Measurements from ENCODE around the gene PDXP.

DNA sequence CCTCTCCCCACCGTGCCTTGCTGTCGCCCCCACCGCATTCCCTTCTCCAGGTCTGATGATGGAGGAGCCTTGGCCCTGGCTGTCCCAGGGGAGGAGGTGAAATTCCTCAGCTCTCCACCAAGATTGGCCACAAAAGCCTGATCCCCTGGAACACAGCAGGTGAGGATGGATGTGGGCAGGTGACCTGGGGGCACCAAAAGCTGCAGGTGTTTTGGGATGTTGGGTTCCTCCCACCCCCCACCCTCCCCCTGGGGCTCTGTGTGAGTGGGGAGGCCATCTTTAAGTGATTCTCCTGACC is 39.0 kb downstream of the PDXP start:
- TF ChIP-seq, protein P1, sequence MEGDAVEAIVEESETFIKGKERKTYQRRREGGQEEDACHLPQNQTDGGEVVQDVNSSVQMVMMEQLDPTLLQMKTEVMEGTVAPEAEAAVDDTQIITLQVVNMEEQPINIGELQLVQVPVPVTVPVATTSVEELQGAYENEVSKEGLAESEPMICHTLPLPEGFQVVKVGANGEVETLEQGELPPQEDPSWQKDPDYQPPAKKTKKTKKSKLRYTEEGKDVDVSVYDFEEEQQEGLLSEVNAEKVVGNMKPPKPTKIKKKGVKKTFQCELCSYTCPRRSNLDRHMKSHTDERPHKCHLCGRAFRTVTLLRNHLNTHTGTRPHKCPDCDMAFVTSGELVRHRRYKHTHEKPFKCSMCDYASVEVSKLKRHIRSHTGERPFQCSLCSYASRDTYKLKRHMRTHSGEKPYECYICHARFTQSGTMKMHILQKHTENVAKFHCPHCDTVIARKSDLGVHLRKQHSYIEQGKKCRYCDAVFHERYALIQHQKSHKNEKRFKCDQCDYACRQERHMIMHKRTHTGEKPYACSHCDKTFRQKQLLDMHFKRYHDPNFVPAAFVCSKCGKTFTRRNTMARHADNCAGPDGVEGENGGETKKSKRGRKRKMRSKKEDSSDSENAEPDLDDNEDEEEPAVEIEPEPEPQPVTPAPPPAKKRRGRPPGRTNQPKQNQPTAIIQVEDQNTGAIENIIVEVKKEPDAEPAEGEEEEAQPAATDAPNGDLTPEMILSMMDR (conservative IDR thresholded peaks at IDR 0.05; ENCODE audit: low read depth in 2 of 2), result no peak
- TF ChIP-seq, protein P2, sequence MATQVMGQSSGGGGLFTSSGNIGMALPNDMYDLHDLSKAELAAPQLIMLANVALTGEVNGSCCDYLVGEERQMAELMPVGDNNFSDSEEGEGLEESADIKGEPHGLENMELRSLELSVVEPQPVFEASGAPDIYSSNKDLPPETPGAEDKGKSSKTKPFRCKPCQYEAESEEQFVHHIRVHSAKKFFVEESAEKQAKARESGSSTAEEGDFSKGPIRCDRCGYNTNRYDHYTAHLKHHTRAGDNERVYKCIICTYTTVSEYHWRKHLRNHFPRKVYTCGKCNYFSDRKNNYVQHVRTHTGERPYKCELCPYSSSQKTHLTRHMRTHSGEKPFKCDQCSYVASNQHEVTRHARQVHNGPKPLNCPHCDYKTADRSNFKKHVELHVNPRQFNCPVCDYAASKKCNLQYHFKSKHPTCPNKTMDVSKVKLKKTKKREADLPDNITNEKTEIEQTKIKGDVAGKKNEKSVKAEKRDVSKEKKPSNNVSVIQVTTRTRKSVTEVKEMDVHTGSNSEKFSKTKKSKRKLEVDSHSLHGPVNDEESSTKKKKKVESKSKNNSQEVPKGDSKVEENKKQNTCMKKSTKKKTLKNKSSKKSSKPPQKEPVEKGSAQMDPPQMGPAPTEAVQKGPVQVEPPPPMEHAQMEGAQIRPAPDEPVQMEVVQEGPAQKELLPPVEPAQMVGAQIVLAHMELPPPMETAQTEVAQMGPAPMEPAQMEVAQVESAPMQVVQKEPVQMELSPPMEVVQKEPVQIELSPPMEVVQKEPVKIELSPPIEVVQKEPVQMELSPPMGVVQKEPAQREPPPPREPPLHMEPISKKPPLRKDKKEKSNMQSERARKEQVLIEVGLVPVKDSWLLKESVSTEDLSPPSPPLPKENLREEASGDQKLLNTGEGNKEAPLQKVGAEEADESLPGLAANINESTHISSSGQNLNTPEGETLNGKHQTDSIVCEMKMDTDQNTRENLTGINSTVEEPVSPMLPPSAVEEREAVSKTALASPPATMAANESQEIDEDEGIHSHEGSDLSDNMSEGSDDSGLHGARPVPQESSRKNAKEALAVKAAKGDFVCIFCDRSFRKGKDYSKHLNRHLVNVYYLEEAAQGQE (IDR thresholded peaks at IDR 0.05; ENCODE audit: unreplicated experiment), result no peak
- TF ChIP-seq, protein P3, sequence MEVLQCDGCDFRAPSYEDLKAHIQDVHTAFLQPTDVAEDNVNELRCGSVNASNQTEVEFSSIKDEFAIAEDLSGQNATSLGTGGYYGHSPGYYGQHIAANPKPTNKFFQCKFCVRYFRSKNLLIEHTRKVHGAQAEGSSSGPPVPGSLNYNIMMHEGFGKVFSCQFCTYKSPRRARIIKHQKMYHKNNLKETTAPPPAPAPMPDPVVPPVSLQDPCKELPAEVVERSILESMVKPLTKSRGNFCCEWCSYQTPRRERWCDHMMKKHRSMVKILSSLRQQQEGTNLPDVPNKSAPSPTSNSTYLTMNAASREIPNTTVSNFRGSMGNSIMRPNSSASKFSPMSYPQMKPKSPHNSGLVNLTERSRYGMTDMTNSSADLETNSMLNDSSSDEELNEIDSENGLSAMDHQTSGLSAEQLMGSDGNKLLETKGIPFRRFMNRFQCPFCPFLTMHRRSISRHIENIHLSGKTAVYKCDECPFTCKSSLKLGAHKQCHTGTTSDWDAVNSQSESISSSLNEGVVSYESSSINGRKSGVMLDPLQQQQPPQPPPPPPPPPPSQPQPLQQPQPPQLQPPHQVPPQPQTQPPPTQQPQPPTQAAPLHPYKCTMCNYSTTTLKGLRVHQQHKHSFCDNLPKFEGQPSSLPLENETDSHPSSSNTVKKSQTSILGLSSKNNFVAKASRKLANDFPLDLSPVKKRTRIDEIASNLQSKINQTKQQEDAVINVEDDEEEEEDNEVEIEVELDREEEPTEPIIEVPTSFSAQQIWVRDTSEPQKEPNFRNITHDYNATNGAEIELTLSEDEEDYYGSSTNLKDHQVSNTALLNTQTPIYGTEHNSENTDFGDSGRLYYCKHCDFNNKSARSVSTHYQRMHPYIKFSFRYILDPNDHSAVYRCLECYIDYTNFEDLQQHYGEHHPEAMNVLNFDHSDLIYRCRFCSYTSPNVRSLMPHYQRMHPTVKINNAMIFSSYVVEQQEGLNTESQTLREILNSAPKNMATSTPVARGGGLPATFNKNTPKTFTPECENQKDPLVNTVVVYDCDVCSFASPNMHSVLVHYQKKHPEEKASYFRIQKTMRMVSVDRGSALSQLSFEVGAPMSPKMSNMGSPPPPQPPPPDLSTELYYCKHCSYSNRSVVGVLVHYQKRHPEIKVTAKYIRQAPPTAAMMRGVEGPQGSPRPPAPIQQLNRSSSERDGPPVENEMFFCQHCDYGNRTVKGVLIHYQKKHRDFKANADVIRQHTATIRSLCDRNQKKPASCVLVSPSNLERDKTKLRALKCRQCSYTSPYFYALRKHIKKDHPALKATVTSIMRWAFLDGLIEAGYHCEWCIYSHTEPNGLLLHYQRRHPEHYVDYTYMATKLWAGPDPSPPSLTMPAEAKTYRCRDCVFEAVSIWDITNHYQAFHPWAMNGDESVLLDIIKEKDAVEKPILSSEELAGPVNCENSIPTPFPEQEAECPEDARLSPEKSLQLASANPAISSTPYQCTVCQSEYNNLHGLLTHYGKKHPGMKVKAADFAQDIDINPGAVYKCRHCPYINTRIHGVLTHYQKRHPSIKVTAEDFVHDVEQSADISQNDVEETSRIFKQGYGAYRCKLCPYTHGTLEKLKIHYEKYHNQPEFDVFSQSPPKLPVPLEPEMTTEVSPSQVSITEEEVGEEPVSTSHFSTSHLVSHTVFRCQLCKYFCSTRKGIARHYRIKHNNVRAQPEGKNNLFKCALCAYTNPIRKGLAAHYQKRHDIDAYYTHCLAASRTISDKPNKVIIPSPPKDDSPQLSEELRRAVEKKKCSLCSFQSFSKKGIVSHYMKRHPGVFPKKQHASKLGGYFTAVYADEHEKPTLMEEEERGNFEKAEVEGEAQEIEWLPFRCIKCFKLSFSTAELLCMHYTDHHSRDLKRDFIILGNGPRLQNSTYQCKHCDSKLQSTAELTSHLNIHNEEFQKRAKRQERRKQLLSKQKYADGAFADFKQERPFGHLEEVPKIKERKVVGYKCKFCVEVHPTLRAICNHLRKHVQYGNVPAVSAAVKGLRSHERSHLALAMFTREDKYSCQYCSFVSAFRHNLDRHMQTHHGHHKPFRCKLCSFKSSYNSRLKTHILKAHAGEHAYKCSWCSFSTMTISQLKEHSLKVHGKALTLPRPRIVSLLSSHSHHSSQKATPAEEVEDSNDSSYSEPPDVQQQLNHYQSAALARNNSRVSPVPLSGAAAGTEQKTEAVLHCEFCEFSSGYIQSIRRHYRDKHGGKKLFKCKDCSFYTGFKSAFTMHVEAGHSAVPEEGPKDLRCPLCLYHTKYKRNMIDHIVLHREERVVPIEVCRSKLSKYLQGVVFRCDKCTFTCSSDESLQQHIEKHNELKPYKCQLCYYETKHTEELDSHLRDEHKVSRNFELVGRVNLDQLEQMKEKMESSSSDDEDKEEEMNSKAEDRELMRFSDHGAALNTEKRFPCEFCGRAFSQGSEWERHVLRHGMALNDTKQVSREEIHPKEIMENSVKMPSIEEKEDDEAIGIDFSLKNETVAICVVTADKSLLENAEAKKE (CRISPR knock-in tag; IDR thresholded peaks at IDR 0.05), result no peak
- TF ChIP-seq POLR2AphosphoS5 (IDR thresholded peaks at IDR 0.05; ENCODE audit: low read depth), result no peak
- TF ChIP-seq EZH2 (IDR thresholded peaks at IDR 0.05; ENCODE audit: low read depth, unreplicated experiment), result no peak
- no peak for TF ChIP-seq EZH2phosphoT487 (IDR thresholded peaks at IDR 0.05; ENCODE audit: unreplicated experiment)
- TF ChIP-seq ZNF114 (CRISPR knock-in tag; IDR thresholded peaks at IDR 0.05), result no peak

Data from GM23338 (cell line).